ENCODE results near the gene STX19. TPM values are rescaled to one million over a fixed set of nuclear protein-coding genes. Genes with fewer than 3 reads are reported as not detected.

The STX19 gene
- not detected for total RNA-seq

GRCh38 chr3:94028093-94028837 lies at the start of gene STX19:
Gene STX19 (minus strand): TSS chr3:94028597. CDS start chr3:94015269, 13,328 bp downstream.
- TF ChIP-seq CTCF (IDR thresholded peaks at IDR 0.05) (no peak), POLR2A (IDR thresholded peaks at IDR 0.05) (no peak), EP300 (IDR thresholded peaks at IDR 0.05) (no peak)
- Histone ChIP-seq H3K9me3 (no peaks in the 10 kb centered on the region), H3K27ac (no peak within 1 kb of the TSS), H3K4me3 (no peak within 1 kb of the TSS), H3K27me3 (no peaks in the 10 kb centered on the region), H3K4me1 (peaks cover 0 to 9% (median 0%) of the 10 kb centered on the region in 4 donors), H3K36me3 (no peaks in the 10 kb centered on the region)
- no peak for DNase-seq (ENCODE audit: low spot score in 2 of 2)
- WGBS, 2 donors: 72 to 74% methylated on average over 8 of the region's 8 CpGs

- H3K36me3 ChIP-seq: peaks cover 0 to 27% (median 0%) of the 10 kb centered on the region in 3 donors
- no peak overlapping the region for H3K27ac ChIP-seq
- 93 to 98% methylated on average over 3 of the region's 3 CpGs for WGBS, 2 donors
- H3K4me1 ChIP-seq: peaks cover 0 to 10% (median 0%) of the 10 kb centered on the region in 4 donors
- TF ChIP-seq POLR2A (IDR thresholded peaks at IDR 0.05): no peak
- TF ChIP-seq CTCF (IDR thresholded peaks at IDR 0.05): no peak
- TF ChIP-seq EP300 (IDR thresholded peaks at IDR 0.05): no peak
- H3K4me3 ChIP-seq: no peak overlapping the region
- no peaks in the 10 kb centered on the region for H3K27me3 ChIP-seq
- no peaks in the 10 kb centered on the region for H3K9me3 ChIP-seq
- no peak for DNase-seq (ENCODE audit: low spot score in 2 of 2)
Measured at GRCh38 chr3:94076055-94076454, 47.7 kb upstream of the STX19 start.

DNA sequence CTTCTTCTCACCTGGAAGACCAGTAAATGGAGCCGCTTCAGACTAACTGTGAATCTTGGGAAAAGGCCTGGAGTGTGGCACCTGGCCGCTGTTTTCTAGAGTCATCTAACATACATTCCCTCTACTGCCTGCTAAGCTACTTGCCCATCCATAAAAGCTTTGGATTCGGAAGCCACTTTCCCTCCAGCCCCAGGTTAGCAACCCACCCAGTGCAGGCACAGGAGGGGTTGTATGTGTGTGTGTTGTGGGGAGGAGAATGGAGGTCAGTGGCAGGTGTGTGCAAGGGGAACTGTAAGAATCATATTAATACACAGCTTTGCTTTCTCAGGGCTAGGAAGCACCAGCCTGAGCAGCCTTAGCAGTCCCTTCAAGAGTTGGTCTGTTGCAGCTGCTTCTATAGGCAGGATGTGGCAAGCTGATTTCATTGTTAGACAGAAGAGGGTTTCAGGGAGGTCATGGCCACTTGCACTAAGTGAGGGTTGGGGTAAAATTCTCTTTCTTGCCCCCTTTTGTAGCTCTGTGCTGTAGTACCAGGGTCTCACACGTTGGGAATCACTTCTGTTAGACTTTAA lies 43.4 kb upstream of the STX19 start:
- peaks cover 0 to 39% (median 0%) of the 10 kb centered on the region in 3 donors for H3K36me3 ChIP-seq
- H3K9me3 ChIP-seq: no peaks in the 10 kb centered on the region
- peaks cover 0 to 9% (median 0%) of the 10 kb centered on the region in 4 donors for H3K4me1 ChIP-seq
- no peak overlapping the region for H3K27ac ChIP-seq
- no peak overlapping the region for H3K4me3 ChIP-seq
- 88 to 89% methylated on average over 4 of the region's 4 CpGs for WGBS, 2 donors
- DNase-seq (ENCODE audit: low spot score in 2 of 2): no peak
- TF ChIP-seq CTCF (IDR thresholded peaks at IDR 0.05) (no peak), EP300 (IDR thresholded peaks at IDR 0.05) (no peak), POLR2A (IDR thresholded peaks at IDR 0.05) (no peak)
- no peaks in the 10 kb centered on the region for H3K27me3 ChIP-seq

GRCh38 chr3:94070341-94070911 lies 42.0 kb upstream of the STX19 start:
- peaks cover 0 to 35% (median 0%) of the 10 kb centered on the region in 3 donors for H3K36me3 ChIP-seq
- H3K4me1 ChIP-seq: peaks cover 0 to 10% (median 3%) of the 10 kb centered on the region in 4 donors
- no peak overlapping the region for H3K4me3 ChIP-seq
- no peaks in the 10 kb centered on the region for H3K27me3 ChIP-seq
- H3K9me3 ChIP-seq: no peaks in the 10 kb centered on the region
- WGBS, 2 donors: 92 to 94% methylated on average over 6 of the region's 6 CpGs
- no peak overlapping the region for H3K27ac ChIP-seq
- TF ChIP-seq CTCF (IDR thresholded peaks at IDR 0.05): no peak
- no peak for TF ChIP-seq POLR2A (IDR thresholded peaks at IDR 0.05)
- no peak for TF ChIP-seq EP300 (IDR thresholded peaks at IDR 0.05)
- no peak for DNase-seq (ENCODE audit: low spot score in 2 of 2)

Data from tibial nerve (tissue), 4 donors.